OCI-LY7 (cell line): ENCODE results near the gene MYH10. TPM values are rescaled to one million over a fixed set of nuclear protein-coding genes. Genes with fewer than 3 reads are reported as not detected.
A peak's percentile ranks its signal among the peaks of the same experiment; 100 is the strongest.

Experiments used
- BruUV-seq: library from RNA; stranded (reverse); fragments of 400-500 nt; replicated peaks from 2 replicates; lab custom pipeline; 2021; lab: Mats Ljungman, UMichigan
- CTCF ChIA-PET: fragments of 300-600 bp; sonication (Branson Sonifier 250); formaldehyde crosslinking; loops from one replicate; lab custom pipeline; 2022; ENCODE audit warnings: antibody characterized with exemption; ENCODE audit not compliant: unreplicated experiment; lab: Charles Lee
- POLR2A ChIA-PET: fragments of 300-600 bp; sonication (Branson Sonifier 250); formaldehyde crosslinking; loops from one replicate; lab custom pipeline; 2022; ENCODE audit warnings: antibody characterized with exemption; lab: Charles Lee
- DNase-seq: peaks from one replicate; pipeline ENCODE4 v3.0.0-alpha.2; 2015; ENCODE audit warnings: low spot score
- H2AFZ ChIP-seq: fragments of 200-600 bp; sonication (generic), shearing (Covaris generic); 2 replicates; pipeline ENCODE4 v1.6.1; 2014; ENCODE audit warnings: mild to moderate bottlenecking, antibody characterized with exemption, low read length, moderate library complexity
- H3K27ac ChIP-seq: fragments of 200-600 bp; sonication (generic); 2 replicates; pipeline ENCODE4 v1.5.1; 2014; ENCODE audit warnings: mixed run types, low read depth, mild to moderate bottlenecking, moderate library complexity, low read length, inconsistent platforms; ENCODE audit not compliant: poor library complexity, severe bottlenecking
- H3K36me3 ChIP-seq: fragments of 200-600 bp; sonication (generic); 2 replicates; pipeline ENCODE4 v1.6.1; 2014; ENCODE audit warnings: mild to moderate bottlenecking, antibody characterized with exemption, low read length, moderate library complexity, mixed read lengths; ENCODE audit not compliant: insufficient read depth
- H3K4me1 ChIP-seq: fragments of 200-600 bp; sonication (generic); 2 replicates; pipeline ENCODE4 v1.5.1; 2014; ENCODE audit warnings: mild to moderate bottlenecking, low read length; ENCODE audit not compliant: insufficient read depth, poor library complexity, severe bottlenecking
- H3K4me2 ChIP-seq: fragments of 200-600 bp; sonication (generic); 2 replicates; pipeline ENCODE4 v1.6.1; 2014; ENCODE audit warnings: mild to moderate bottlenecking, low read length
- H3K4me3 ChIP-seq: fragments of 200-600 bp; sonication (generic); 2 replicates; pipeline ENCODE4 v1.5.1; 2014; ENCODE audit warnings: mild to moderate bottlenecking, low read depth, low read length; ENCODE audit not compliant: poor library complexity, severe bottlenecking
- H3K79me2 ChIP-seq: fragments of 200-600 bp; sonication (generic); 2 replicates; pipeline ENCODE4 v1.6.1; 2016; ENCODE audit warnings: low read depth, mild to moderate bottlenecking, low read length, moderate library complexity, mixed read lengths; ENCODE audit not compliant: insufficient read depth
- H3K9me2 ChIP-seq: fragments of 200-600 bp; sonication (generic); 2 replicates; pipeline ENCODE4 v1.6.1; 2016; ENCODE audit warnings: mild to moderate bottlenecking, low read length, mixed read lengths; ENCODE audit not compliant: insufficient read depth
- H3K9me3 ChIP-seq: fragments of 200-600 bp; sonication (generic); 2 replicates; pipeline ENCODE4 v1.6.1; 2014; ENCODE audit warnings: mild to moderate bottlenecking, mixed run types, low read length, mixed read lengths
- H4K20me1 ChIP-seq: fragments of 200-600 bp; sonication (generic); 2 replicates; pipeline ENCODE4 v1.6.1; 2014; ENCODE audit warnings: mild to moderate bottlenecking, antibody characterized with exemption, low read length, moderate library complexity, mixed read lengths; ENCODE audit not compliant: insufficient read depth
- EZH2phosphoT487 ChIP-seq: fragments of 200-600 bp; sonication (generic); IDR thresholded peaks from 2 replicates; pipeline ENCODE4 v1.6.1; 2018; ENCODE audit warnings: low read depth, borderline replicate concordance, mild to moderate bottlenecking, mixed run types, antibody characterized with exemption, low read length, moderate library complexity, mixed read lengths
- intact Hi-C: fragments of 100-400 bp; cut with micrococcal nuclease; formaldehyde crosslinking; loops from one replicate; pipeline ENCODE4 v1.10.0; 2022; ENCODE audit not compliant: unreplicated experiment
- total RNA-seq, 2 experiments: library from RNA; depleted of rRNA in 1 of 2; stranded (reverse); fragments of >200 nt in 1 of 2; shearing (Covaris generic) in 1 of 2; gene quantifications; 2 replicates each; pipeline ENCODE4 v1.2.3, GENCODE V29; 2014 to 2022
- TF ChIP-seq, protein P1 (sequence below): fragments of 200-600 bp; sonication (generic); conservative IDR thresholded peaks from 2 replicates; pipeline ENCODE4 v1.5.1; 2014; ENCODE audit warnings: mild to moderate bottlenecking, antibody characterized with exemption, low read length, moderate library complexity, mixed read lengths

MYH10 gene
- total RNA-seq, 2 experiments from 2014 or later = 41.9 to 60.4 TPM

DNA sequence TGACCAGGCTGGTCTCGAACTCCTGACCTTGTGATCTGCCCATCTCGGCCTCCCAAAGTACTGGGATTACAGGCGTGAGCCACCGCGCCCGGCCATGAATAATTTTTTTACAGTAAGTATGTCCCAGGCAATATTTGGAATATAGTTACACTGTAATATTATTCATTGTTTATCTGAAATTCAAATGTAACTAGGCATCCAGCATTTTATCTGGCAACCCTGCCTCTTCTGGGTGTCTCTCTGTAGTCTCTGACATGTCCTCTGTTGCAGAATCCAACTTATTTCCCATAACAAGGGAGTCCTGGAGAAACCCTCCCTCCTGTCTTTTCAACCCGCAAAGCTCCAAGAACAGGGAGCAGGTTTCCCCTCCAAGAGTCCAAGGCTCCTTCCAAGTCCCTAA lies 36.9 kb upstream of the MYH10 start:
- H3K9me3 ChIP-seq = no peaks in the 10 kb centered on the region
- H4K20me1 ChIP-seq = no peaks in the 10 kb centered on the region
- H2AFZ ChIP-seq = no peak overlapping the region
- CTCF ChIA-PET = no interaction called here
- TF ChIP-seq, protein P1, sequence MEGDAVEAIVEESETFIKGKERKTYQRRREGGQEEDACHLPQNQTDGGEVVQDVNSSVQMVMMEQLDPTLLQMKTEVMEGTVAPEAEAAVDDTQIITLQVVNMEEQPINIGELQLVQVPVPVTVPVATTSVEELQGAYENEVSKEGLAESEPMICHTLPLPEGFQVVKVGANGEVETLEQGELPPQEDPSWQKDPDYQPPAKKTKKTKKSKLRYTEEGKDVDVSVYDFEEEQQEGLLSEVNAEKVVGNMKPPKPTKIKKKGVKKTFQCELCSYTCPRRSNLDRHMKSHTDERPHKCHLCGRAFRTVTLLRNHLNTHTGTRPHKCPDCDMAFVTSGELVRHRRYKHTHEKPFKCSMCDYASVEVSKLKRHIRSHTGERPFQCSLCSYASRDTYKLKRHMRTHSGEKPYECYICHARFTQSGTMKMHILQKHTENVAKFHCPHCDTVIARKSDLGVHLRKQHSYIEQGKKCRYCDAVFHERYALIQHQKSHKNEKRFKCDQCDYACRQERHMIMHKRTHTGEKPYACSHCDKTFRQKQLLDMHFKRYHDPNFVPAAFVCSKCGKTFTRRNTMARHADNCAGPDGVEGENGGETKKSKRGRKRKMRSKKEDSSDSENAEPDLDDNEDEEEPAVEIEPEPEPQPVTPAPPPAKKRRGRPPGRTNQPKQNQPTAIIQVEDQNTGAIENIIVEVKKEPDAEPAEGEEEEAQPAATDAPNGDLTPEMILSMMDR = no peak
- TF ChIP-seq EZH2phosphoT487 = no peak
- POLR2A ChIA-PET = no interaction called here
- H3K79me2 ChIP-seq = no peaks in the 10 kb centered on the region
- no peak overlapping the region for H3K27ac ChIP-seq
- intact Hi-C loops = no loop called here
- no peak for DNase-seq
- H3K4me2 ChIP-seq = no peak overlapping the region
- H3K4me3 ChIP-seq = no peak overlapping the region
- BruUV-seq = no TSS peak
- 0 out of 2 replicates have a peak, but pooled peaks cover 2% of the 10 kb centered on the region for H3K9me2 ChIP-seq
- no peaks in the 10 kb centered on the region for H3K4me1 ChIP-seq
- no peaks in the 10 kb centered on the region for H3K36me3 ChIP-seq

DNA sequence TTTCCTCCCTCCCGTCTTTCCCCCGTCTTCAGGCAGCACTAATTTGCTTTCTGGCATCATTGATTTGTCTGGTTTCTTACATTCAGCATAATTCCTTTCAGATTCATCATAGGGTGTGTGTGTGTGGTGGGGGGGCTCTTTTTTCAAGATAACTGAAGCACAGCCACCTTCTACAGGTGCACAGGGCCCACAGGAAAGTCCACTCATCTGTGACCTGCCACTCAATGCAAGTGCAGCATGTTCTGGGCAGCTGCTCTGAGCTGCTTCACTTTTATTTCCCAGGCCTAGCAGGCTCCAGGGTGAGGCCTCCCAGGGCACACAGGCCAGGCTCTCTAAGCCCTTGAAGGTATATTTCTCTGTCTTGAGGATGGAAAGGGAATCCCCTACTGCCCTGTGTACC lies 35.2 kb upstream of the MYH10 start:
- POLR2A ChIA-PET = no interaction called here
- H3K79me2 ChIP-seq = no peaks in the 10 kb centered on the region
- CTCF ChIA-PET = no interaction called here
- H3K27ac ChIP-seq = no peak overlapping the region
- TF ChIP-seq, protein P1 = no peak
- TF ChIP-seq EZH2phosphoT487 = no peak
- no peak overlapping the region for H3K4me2 ChIP-seq
- H2AFZ ChIP-seq = no peak overlapping the region
- no peaks in the 10 kb centered on the region for H3K4me1 ChIP-seq
- BruUV-seq = no TSS peak
- intact Hi-C loops = no loop called here
- H3K36me3 ChIP-seq = no peaks in the 10 kb centered on the region
- H4K20me1 ChIP-seq = no peaks in the 10 kb centered on the region
- no peak overlapping the region for H3K4me3 ChIP-seq
- H3K9me3 ChIP-seq = no peaks in the 10 kb centered on the region
- H3K9me2 ChIP-seq = 0 out of 2 replicates have a peak, but pooled peaks cover 2% of the 10 kb centered on the region
- DNase-seq = peak; percentile 5

DNA sequence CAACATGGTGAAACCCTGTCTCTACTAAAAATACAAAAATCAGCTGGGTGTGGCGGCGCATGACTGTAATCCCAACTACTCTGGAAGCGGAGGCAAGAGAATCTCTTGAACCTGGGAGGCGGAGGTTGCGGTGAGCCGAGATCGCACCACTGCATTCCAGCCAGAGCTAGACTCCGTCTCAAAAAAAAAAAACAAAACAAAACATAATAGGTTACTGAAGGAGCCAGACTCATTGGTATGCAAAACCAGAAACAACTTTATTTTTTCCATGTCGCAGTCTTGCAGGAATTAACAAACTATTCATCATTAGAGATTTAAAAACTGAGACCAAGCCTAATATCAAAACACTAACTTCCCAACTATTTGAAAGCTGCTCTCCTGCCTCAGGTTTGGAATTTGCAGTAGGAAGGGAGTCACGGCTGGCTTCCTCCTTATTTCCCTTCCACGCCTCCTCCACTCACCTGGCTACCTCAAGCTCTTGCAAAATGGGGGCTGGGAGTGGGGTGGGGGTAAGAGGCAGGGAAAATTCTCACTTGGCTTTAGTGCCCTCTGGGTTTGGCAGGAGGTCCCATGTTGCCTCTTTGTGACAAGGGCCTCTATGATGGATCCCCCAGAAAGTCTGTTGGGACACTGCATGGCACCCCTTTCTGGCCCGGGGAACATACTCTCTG lies 34.1 kb upstream of the MYH10 start:
- Histone ChIP-seq H3K9me3 (no peaks in the 10 kb centered on the region), H3K4me2 (no peak overlapping the region), H4K20me1 (no peaks in the 10 kb centered on the region), H3K36me3 (no peaks in the 10 kb centered on the region), H3K79me2 (no peaks in the 10 kb centered on the region), H2AFZ (no peak overlapping the region), H3K9me2 (0 out of 2 replicates have a peak, but pooled peaks cover 2% of the 10 kb centered on the region), H3K4me3 (no peak overlapping the region), H3K27ac (no peak overlapping the region), H3K4me1 (no peaks in the 10 kb centered on the region)
- ChIA-PET CTCF (no interaction called here), POLR2A (no interaction called here)
- no peak for DNase-seq
- no peak for TF ChIP-seq EZH2phosphoT487
- TF ChIP-seq, protein P1 = no peak
- intact Hi-C loops = no loop called here
- no TSS peak for BruUV-seq
